COLO668 (cell line): ENCODE data around the gene VPS35.
"Not testable (repeated sequence)": the region's sequence is repeated elsewhere in the genome, so short reads cannot be mapped to it uniquely, and the experiment has no call there.

Experiments
- DNase-seq: peaks from one replicate; lab custom pipeline; 2025; ENCODE audit not compliant: unreplicated experiment; lab: John Stamatoyannopoulos, UW

VPS35 gene

GRCh38 chr16:46673320-46674013, 15.5 kb downstream of the VPS35 start:
- DNase-seq, result peak; percentile 45

- no peak for DNase-seq
These were observed 26.9 kb downstream of the VPS35 start for GRCh38 chr16:46662123-46662522.

GRCh38 chr16:46658925-46659324, 30.1 kb downstream of the VPS35 start:
- no peak for DNase-seq

- no peak for DNase-seq
These were observed 37.7 kb downstream of the VPS35 start for GRCh38 chr16:46651305-46651704.

- no peak for DNase-seq
These were observed 38.7 kb downstream of the VPS35 start for GRCh38 chr16:46650254-46650623.

GRCh38 chr16:46649588-46650253, 39.3 kb downstream of the VPS35 start:
- no peak for DNase-seq

GRCh38 chr16:46648656-46649055, 40.3 kb downstream of the VPS35 start:
- no peak for DNase-seq

- no peak for DNase-seq
These were observed 49.7 kb downstream of the VPS35 start for GRCh38 chr16:46638947-46639925.

GRCh38 chr16:46632778-46633733, 55.9 kb downstream of the VPS35 start:
- DNase-seq, result peak; percentile 29

GRCh38 chr16:46629331-46630219, 59.4 kb downstream of the VPS35 start:
- no peak for DNase-seq

- DNase-seq, result no peak
These were observed 61.2 kb downstream of the VPS35 start for GRCh38 chr16:46627746-46628145.

GRCh38 chr16:46626681-46627080, 62.3 kb downstream of the VPS35 start:
- DNase-seq, result not testable (repeated sequence)

- DNase-seq, result not testable (repeated sequence)
These were observed 64.1 kb downstream of the VPS35 start for GRCh38 chr16:46624862-46625261.

GRCh38 chr16:46623707-46624106, 65.3 kb downstream of the VPS35 start:
- not testable (repeated sequence) for DNase-seq

- not testable (repeated sequence) for DNase-seq
These were observed 65.7 kb downstream of the VPS35 start for GRCh38 chr16:46623246-46623645.

GRCh38 chr16:46621934-46622676, 66.9 kb downstream of the VPS35 start:
- DNase-seq, result no peak

- DNase-seq, result peak; percentile 89
These were observed 67.7 kb downstream of the VPS35 start, which contains the start of gene SHCBP1 for GRCh38 chr16:46621006-46621933. Gene SHCBP1 (minus strand): TSS chr16:46621379. CDS start chr16:46621359, 20 bp downstream.
